ENCODE data around the gene ICAM4.

The ICAM4 gene

DNA sequence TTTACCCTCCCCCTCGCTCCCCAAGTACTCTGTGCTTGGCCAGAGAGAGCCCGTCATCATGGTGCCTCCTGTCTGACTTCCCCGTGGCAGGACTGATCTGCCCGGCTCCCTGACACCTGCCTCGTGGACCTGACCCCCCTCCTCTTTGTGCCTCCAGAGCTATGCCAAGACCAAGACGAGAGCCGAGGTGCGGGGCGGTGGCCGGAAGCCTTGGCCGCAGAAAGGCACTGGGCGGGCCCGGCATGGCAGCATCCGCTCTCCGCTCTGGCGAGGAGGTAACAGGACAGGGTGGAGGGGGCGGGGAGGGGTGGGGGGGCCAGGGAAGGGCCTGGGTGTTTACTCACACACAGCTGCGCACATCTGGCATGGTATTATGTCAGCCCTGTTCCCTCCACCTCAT, 30.2 kb upstream of the ICAM4 start:
- Histone ChIP-seq H3K14ac (ENCODE audit: low read length in 2 of 2) (no peak overlapping the region), H3K4me1 (ENCODE audit: control insufficient read depth, insufficient read depth, low read depth, low read length) (peaks cover 13% of the 10 kb centered on the region), H4K8ac (ENCODE audit: low read length) (peak overlapping the region; percentile 38), H2BK120ac (ENCODE audit: low read depth, low read length) (no peak overlapping the region), H2AK5ac (ENCODE audit: low read length, severe bottlenecking) (no peak overlapping the region), H3K27me3 (ENCODE audit: control insufficient read depth in 1 of 2, insufficient read depth in 1 of 2, low read length in 2 of 2) (no peaks in the 10 kb centered on the region), H4K91ac (ENCODE audit: low read length) (no peak overlapping the region), H3K27ac (ENCODE audit: low read length, poor library complexity, severe bottlenecking) (no peak overlapping the region), H3K9ac (ENCODE audit: low read length) (no peak overlapping the region), H3K18ac (ENCODE audit: low read depth in 1 of 2, low read length in 2 of 2) (no peak overlapping the region), H2BK12ac (ENCODE audit: low read length in 2 of 2) (no peak overlapping the region), H2BK5ac (ENCODE audit: low read depth, low read length, poor library complexity, severe bottlenecking) (no peak overlapping the region), H3K4me3 (ENCODE audit: insufficient read depth in 1 of 2, low read depth in 1 of 2, low read length in 2 of 2) (no peak overlapping the region), H2AFZ (ENCODE audit: low read depth, low read length) (no peak overlapping the region), H3K79me1 (replicated peaks; ENCODE audit: low read length, poor library complexity, severe bottlenecking) (peaks cover 26% of the 10 kb centered on the region), H3K9me3 (ENCODE audit: control insufficient read depth, low read length) (no peaks in the 10 kb centered on the region), H2BK15ac (ENCODE audit: low read depth, poor library complexity, severe bottlenecking) (no peak overlapping the region), H3K4ac (ENCODE audit: low read depth in 1 of 2, low read length in 2 of 2) (no peak overlapping the region), H3K4me2 (ENCODE audit: low read length, poor library complexity, severe bottlenecking) (no peak overlapping the region), H3K23ac (ENCODE audit: low read length in 2 of 2) (no peak overlapping the region), H3K36me3 (ENCODE audit: control insufficient read depth in 1 of 2, insufficient read depth in 2 of 2, low read depth in 1 of 2, low read length in 2 of 2) (peaks cover 52 to 59% of the 10 kb centered on the region in 2 experiments)
- 94% methylated on average over 18 of the region's 18 CpGs for WGBS
- DNase-seq, result no peak

GRCh38 chr19:10256970-10257615, 29.7 kb upstream of the ICAM4 start:
- WGBS, result 95% methylated on average over 9 of the region's 9 CpGs

GRCh38 chr19:10258080-10258710, 28.6 kb upstream of the ICAM4 start:
- H3K4me2 ChIP-seq (ENCODE audit: low read length, poor library complexity, severe bottlenecking), result no peak overlapping the region
- no peak overlapping the region for H3K9ac ChIP-seq (ENCODE audit: low read length)
- H2AFZ ChIP-seq (ENCODE audit: low read depth, low read length), result no peak overlapping the region
- no peak overlapping the region for H4K8ac ChIP-seq (ENCODE audit: low read length)
- H2AK5ac ChIP-seq (ENCODE audit: low read length, severe bottlenecking), result no peak overlapping the region
- 97% methylated on average over 18 of the region's 18 CpGs for whole genome bisulfite sequencing
- H2BK12ac ChIP-seq (ENCODE audit: low read length in 2 of 2), result no peak overlapping the region
- no peak overlapping the region for H3K23ac ChIP-seq (ENCODE audit: low read length in 2 of 2)
- H2BK120ac ChIP-seq (ENCODE audit: low read depth, low read length), result no peak overlapping the region
- no peak for DNase-seq
- peaks cover 19% of the 10 kb centered on the region for H3K79me1 ChIP-seq (replicated peaks; ENCODE audit: low read length, poor library complexity, severe bottlenecking)
- no peak overlapping the region for H2BK5ac ChIP-seq (ENCODE audit: low read depth, low read length, poor library complexity, severe bottlenecking)
- no peak overlapping the region for H2BK15ac ChIP-seq (ENCODE audit: low read depth, poor library complexity, severe bottlenecking)
- no peak overlapping the region for H3K27ac ChIP-seq (ENCODE audit: low read length, poor library complexity, severe bottlenecking)
- peaks cover 52 to 59% of the 10 kb centered on the region in 2 experiments for H3K36me3 ChIP-seq (ENCODE audit: control insufficient read depth in 1 of 2, insufficient read depth in 2 of 2, low read depth in 1 of 2, low read length in 2 of 2)
- H3K9me3 ChIP-seq (ENCODE audit: control insufficient read depth, low read length), result no peaks in the 10 kb centered on the region
- H3K4me1 ChIP-seq (ENCODE audit: control insufficient read depth, insufficient read depth, low read depth, low read length), result peaks cover 11% of the 10 kb centered on the region
- no peak overlapping the region for H3K18ac ChIP-seq (ENCODE audit: low read depth in 1 of 2, low read length in 2 of 2)
- H3K4me3 ChIP-seq (ENCODE audit: insufficient read depth in 1 of 2, low read depth in 1 of 2, low read length in 2 of 2), result no peak overlapping the region
- H4K91ac ChIP-seq (ENCODE audit: low read length), result no peak overlapping the region
- H3K27me3 ChIP-seq (ENCODE audit: control insufficient read depth in 1 of 2, insufficient read depth in 1 of 2, low read length in 2 of 2), result no peaks in the 10 kb centered on the region
- no peak overlapping the region for H3K14ac ChIP-seq (ENCODE audit: low read length in 2 of 2)
- H3K4ac ChIP-seq (ENCODE audit: low read depth in 1 of 2, low read length in 2 of 2), result no peak overlapping the region

More at GRCh38 chr19:10256970-10257615, 29.7 kb upstream of the ICAM4 start:
- Histone ChIP-seq H2AK5ac (ENCODE audit: low read length, severe bottlenecking) (no peak overlapping the region), H3K23ac (ENCODE audit: low read length in 2 of 2) (no peak overlapping the region), H4K91ac (ENCODE audit: low read length) (no peak overlapping the region), H3K4me1 (ENCODE audit: control insufficient read depth, insufficient read depth, low read depth, low read length) (peaks cover 14% of the 10 kb centered on the region), H2AFZ (ENCODE audit: low read depth, low read length) (no peak overlapping the region), H2BK15ac (ENCODE audit: low read depth, poor library complexity, severe bottlenecking) (no peak overlapping the region), H3K27me3 (ENCODE audit: control insufficient read depth in 1 of 2, insufficient read depth in 1 of 2, low read length in 2 of 2) (no peaks in the 10 kb centered on the region), H3K36me3 (ENCODE audit: control insufficient read depth in 1 of 2, insufficient read depth in 2 of 2, low read depth in 1 of 2, low read length in 2 of 2) (peaks cover 52 to 59% of the 10 kb centered on the region in 2 experiments), H4K8ac (ENCODE audit: low read length) (no peak overlapping the region), H3K27ac (ENCODE audit: low read length, poor library complexity, severe bottlenecking) (no peak overlapping the region), H3K4ac (ENCODE audit: low read depth in 1 of 2, low read length in 2 of 2) (no peak overlapping the region), H3K4me3 (ENCODE audit: insufficient read depth in 1 of 2, low read depth in 1 of 2, low read length in 2 of 2) (no peak overlapping the region), H2BK120ac (ENCODE audit: low read depth, low read length) (no peak overlapping the region), H3K9ac (ENCODE audit: low read length) (no peak overlapping the region), H3K18ac (ENCODE audit: low read depth in 1 of 2, low read length in 2 of 2) (no peak overlapping the region), H3K4me2 (ENCODE audit: low read length, poor library complexity, severe bottlenecking) (no peak overlapping the region), H2BK5ac (ENCODE audit: low read depth, low read length, poor library complexity, severe bottlenecking) (no peak overlapping the region), H3K9me3 (ENCODE audit: control insufficient read depth, low read length) (no peaks in the 10 kb centered on the region), H3K79me1 (replicated peaks; ENCODE audit: low read length, poor library complexity, severe bottlenecking) (peaks cover 26% of the 10 kb centered on the region), H2BK12ac (ENCODE audit: low read length in 2 of 2) (no peak overlapping the region), H3K14ac (ENCODE audit: low read length in 2 of 2) (no peak overlapping the region)
- no peak for DNase-seq

GRCh38 chr19:10259162-10259905, 27.4 kb upstream of the ICAM4 start:
- Histone ChIP-seq H3K4me2 (ENCODE audit: low read length, poor library complexity, severe bottlenecking) (no peak overlapping the region), H2BK120ac (ENCODE audit: low read depth, low read length) (no peak overlapping the region), H3K27me3 (ENCODE audit: control insufficient read depth in 1 of 2, insufficient read depth in 1 of 2, low read length in 2 of 2) (no peaks in the 10 kb centered on the region), H2BK15ac (ENCODE audit: low read depth, poor library complexity, severe bottlenecking) (peak overlapping the region; percentile 44), H3K4ac (ENCODE audit: low read depth in 1 of 2, low read length in 2 of 2) (peak overlapping the region in 1 of 2 experiments; percentile 28), H4K91ac (ENCODE audit: low read length) (no peak overlapping the region), H3K18ac (ENCODE audit: low read depth in 1 of 2, low read length in 2 of 2) (no peak overlapping the region), H3K4me3 (ENCODE audit: insufficient read depth in 1 of 2, low read depth in 1 of 2, low read length in 2 of 2) (no peak overlapping the region), H3K79me1 (replicated peaks; ENCODE audit: low read length, poor library complexity, severe bottlenecking) (peaks cover 13% of the 10 kb centered on the region), H3K9me3 (ENCODE audit: control insufficient read depth, low read length) (no peaks in the 10 kb centered on the region), H3K36me3 (ENCODE audit: control insufficient read depth in 1 of 2, insufficient read depth in 2 of 2, low read depth in 1 of 2, low read length in 2 of 2) (peaks cover 44 to 54% of the 10 kb centered on the region in 2 experiments), H2BK5ac (ENCODE audit: low read depth, low read length, poor library complexity, severe bottlenecking) (no peak overlapping the region), H2AFZ (ENCODE audit: low read depth, low read length) (no peak overlapping the region), H3K4me1 (ENCODE audit: control insufficient read depth, insufficient read depth, low read depth, low read length) (peaks cover 11% of the 10 kb centered on the region), H3K14ac (ENCODE audit: low read length in 2 of 2) (no peak overlapping the region), H2AK5ac (ENCODE audit: low read length, severe bottlenecking) (no peak overlapping the region), H4K8ac (ENCODE audit: low read length) (peak overlapping the region; percentile 45), H3K23ac (ENCODE audit: low read length in 2 of 2) (no peak overlapping the region), H2BK12ac (ENCODE audit: low read length in 2 of 2) (no peak overlapping the region), H3K9ac (ENCODE audit: low read length) (no peak overlapping the region), H3K27ac (ENCODE audit: low read length, poor library complexity, severe bottlenecking) (no peak overlapping the region)
- peak; percentile 87 for DNase-seq
- WGBS, result 65% methylated on average over 27 of the region's 32 CpGs
